IMR-90 (cell line): ENCODE data around the gene ACAA2. TPM values are rescaled to one million over a fixed set of nuclear protein-coding genes. Genes with fewer than 3 reads are reported as not detected.

Experiments
- ATAC-seq: fragments of 200-7000 bp; cut with Tn5 transposase; 2 replicates; pipeline ENCODE4 v1.9.1; 2020; ENCODE audit warnings: low read depth, mild to moderate bottlenecking, moderate library complexity
- BruUV-seq: library from RNA; stranded (reverse); fragments of 400-500 nt; replicated peaks from 2 replicates; lab custom pipeline; 2021; lab: Mats Ljungman, UMichigan
- CTCF ChIA-PET: fragments of 300-600 bp; formaldehyde crosslinking; extraction: SDS; loops from one replicate; lab custom pipeline; 2021; ENCODE audit warnings: antibody characterized with exemption; lab: Yijun Ruan, JAX
- POLR2A ChIA-PET: fragments of 300-600 bp; sonication (Branson Sonifier 250); formaldehyde crosslinking; loops from one replicate; lab custom pipeline; 2022; ENCODE audit warnings: antibody characterized with exemption; ENCODE audit not compliant: unreplicated experiment; lab: Charles Lee
- DNase-seq: peaks from one replicate; pipeline ENCODE4 v3.0.0; 2013
- H2AFZ ChIP-seq: replicated peaks from 2 replicates; pipeline ENCODE3; 2013; ENCODE audit warnings: low read length, mild to moderate bottlenecking; ENCODE audit not compliant: poor library complexity
- H2AK5ac ChIP-seq: 2 replicates; pipeline ENCODE4 v1.6.1; 2013; ENCODE audit warnings: low read depth, low read length, inconsistent platforms
- H2AK9ac ChIP-seq: replicated peaks from 2 replicates; pipeline ENCODE3; 2013; ENCODE audit warnings: mild to moderate bottlenecking, low read depth, low read length, moderate library complexity; ENCODE audit not compliant: poor library complexity
- H2BK120ac ChIP-seq: 2 replicates; pipeline ENCODE4 v1.6.1; 2013; ENCODE audit warnings: low read depth, low read length, inconsistent platforms
- H2BK15ac ChIP-seq: 3 replicates; pipeline ENCODE4 v1.6.1; 2013; ENCODE audit warnings: low read depth, low read length, inconsistent platforms
- H2BK20ac ChIP-seq: 2 replicates; pipeline ENCODE4 v1.6.1; 2013; ENCODE audit warnings: low read depth, mild to moderate bottlenecking, inconsistent platforms, low read length, moderate library complexity
- H2BK5ac ChIP-seq: 2 replicates; pipeline ENCODE4 v1.6.1; 2013; ENCODE audit warnings: mild to moderate bottlenecking, low read depth, low read length, inconsistent platforms; ENCODE audit not compliant: poor library complexity, severe bottlenecking
- H3K14ac ChIP-seq: replicated peaks from 2 replicates; pipeline ENCODE4 v1.6.1; 2013; ENCODE audit warnings: low read depth, low read length, inconsistent platforms
- H3K18ac ChIP-seq: 2 replicates; pipeline ENCODE4 v1.6.1; 2013; ENCODE audit warnings: low read depth, low read length, control low read depth
- H3K23ac ChIP-seq: 2 replicates; pipeline ENCODE4 v1.6.1; 2013; ENCODE audit warnings: low read depth, low read length, inconsistent platforms
- H3K27ac ChIP-seq: 2 replicates; pipeline ENCODE4 v1.5.1; 2013; ENCODE audit warnings: mild to moderate bottlenecking, control low read depth, low read length; ENCODE audit not compliant: insufficient read depth
- H3K27me3 ChIP-seq: 2 replicates; pipeline ENCODE4 v1.6.1; 2013; ENCODE audit warnings: low read length; ENCODE audit not compliant: control insufficient read depth, insufficient read depth
- H3K36me3 ChIP-seq: 2 replicates; pipeline ENCODE4 v1.6.1; 2013; ENCODE audit warnings: low read length, mixed read lengths; ENCODE audit not compliant: control insufficient read depth, insufficient read depth
- H3K4ac ChIP-seq: 2 replicates; pipeline ENCODE4 v1.6.1; 2013; ENCODE audit warnings: low read depth, low read length, inconsistent platforms
- H3K4me1 ChIP-seq: 2 replicates; pipeline ENCODE4 v1.6.1; 2013; ENCODE audit warnings: low read length, mixed read lengths; ENCODE audit not compliant: control insufficient read depth, insufficient read depth
- H3K4me2 ChIP-seq: 2 replicates; pipeline ENCODE4 v1.6.1; 2013; ENCODE audit warnings: low read depth, mild to moderate bottlenecking, control low read depth, low read length, moderate library complexity
- H3K4me3 ChIP-seq: 2 replicates; pipeline ENCODE4 v1.5.1; 2013; ENCODE audit warnings: low read depth, mild to moderate bottlenecking, control low read depth, low read length, moderate library complexity; ENCODE audit not compliant: insufficient read depth
- H3K56ac ChIP-seq: 2 replicates; pipeline ENCODE4 v1.6.1; 2013; ENCODE audit warnings: low read length, inconsistent platforms; ENCODE audit not compliant: insufficient read depth; ENCODE audit errors: extremely low read depth
- H3K79me1 ChIP-seq, 2 experiments: 2 replicates each; pipeline ENCODE4 v1.6.1; 2013; ENCODE audit warnings: low read length in 2 of 2, inconsistent platforms in 1 of 2, low read depth in 1 of 2
- H3K9ac ChIP-seq: 2 replicates; pipeline ENCODE4 v1.6.1; 2013; ENCODE audit warnings: low read depth, low read length, control low read depth
- H3K9me1 ChIP-seq: 2 replicates; pipeline ENCODE4 v1.6.1; 2013; ENCODE audit warnings: low read length, inconsistent platforms; ENCODE audit not compliant: insufficient read depth
- H3K9me3 ChIP-seq: 2 replicates; pipeline ENCODE4 v1.6.1; 2013; ENCODE audit warnings: low read length; ENCODE audit not compliant: control insufficient read depth, insufficient read depth
- H4K20me1 ChIP-seq: 2 replicates; pipeline ENCODE4 v1.6.1; 2013; ENCODE audit warnings: low read length, inconsistent platforms; ENCODE audit not compliant: insufficient read depth
- H4K5ac ChIP-seq: 2 replicates; pipeline ENCODE4 v1.6.1; 2013; ENCODE audit warnings: mild to moderate bottlenecking, low read depth, low read length, control low read depth
- H4K8ac ChIP-seq, 2 experiments: 2 replicates each; pipeline ENCODE4 v1.6.1; 2013; ENCODE audit warnings: low read depth in 2 of 2, low read length in 2 of 2, control low read depth in 1 of 2, inconsistent platforms in 1 of 2
- H4K91ac ChIP-seq: 2 replicates; pipeline ENCODE4 v1.6.1; 2013; ENCODE audit warnings: low read depth, low read length, inconsistent platforms; ENCODE audit not compliant: insufficient read depth
- BHLHE40 ChIP-seq: fragments of 150-350 bp; IDR thresholded peaks from 2 replicates; pipeline ENCODE4 v1.6.1; 2016; ENCODE audit warnings: mild to moderate bottlenecking, low read depth, low read length
- CTCF ChIP-seq: conservative IDR thresholded peaks from 2 replicates; pipeline ENCODE4 v1.5.1; 2012; ENCODE audit warnings: mild to moderate bottlenecking, low read depth, low read length, improper control_type of control experiment
- MAFK ChIP-seq: IDR thresholded peaks from 2 replicates; pipeline ENCODE4 v1.6.1; 2012; ENCODE audit warnings: low read depth, low read length, improper control_type of control experiment
- MAZ ChIP-seq: IDR thresholded peaks from 2 replicates; pipeline ENCODE4 v1.6.1; 2012; ENCODE audit warnings: low read depth, mild to moderate bottlenecking, low read length, improper control_type of control experiment, moderate library complexity, borderline replicate concordance
- RAD21 ChIP-seq: IDR thresholded peaks from 2 replicates; pipeline ENCODE4 v1.6.1; 2012; ENCODE audit warnings: low read length, improper control_type of control experiment
- RFX5 ChIP-seq: IDR thresholded peaks from 2 replicates; pipeline ENCODE4 v1.8.0; 2012; ENCODE audit warnings: low read depth, mild to moderate bottlenecking, low read length, moderate library complexity
- SMC3 ChIP-seq: fragments of 150-350 bp; IDR thresholded peaks from 2 replicates; pipeline ENCODE4 v1.6.1; 2016; ENCODE audit warnings: low read depth, mild to moderate bottlenecking, antibody characterized with exemption, low read length, moderate library complexity
- WGBS, 2 experiments: methylation state at CpG; one replicate each; pipeline versions ENCODE4 v1.1.5 to v1.1.7; 2013; ENCODE audit warnings: missing lambda C conversion rate in 2 of 2; ENCODE audit not compliant: insufficient read length in 1 of 2; ENCODE audit errors: extremely low coverage in 2 of 2; 5-methylcytosine and 5-hydroxymethylcytosine counted together
- dilution Hi-C: fragments of 300-500 bp; cut with HindIII; formaldehyde crosslinking; loops from one replicate; pipeline ENCODE4 v1.14.3; 2018; ENCODE audit warnings: low sequenced_read_pairs; ENCODE audit not compliant: unreplicated experiment
- in situ Hi-C: fragments of 300-500 bp; cut with MboI; formaldehyde crosslinking; loops from 3 replicates; pipeline ENCODE4 v1.14.3; 2019; ENCODE audit warnings: low sequenced_read_pairs, inconsistent platforms, mixed read lengths
- intact Hi-C: fragments of 100-400 bp; cut with micrococcal nuclease; formaldehyde crosslinking; loops from 2 replicates; pipeline ENCODE4 v1.10.0; 2022
- polyA plus RNA-seq, 3 experiments: library from polyadenylated mRNA; depleted of rRNA; stranded (reverse); fragments of >200 nt; gene quantifications; 2 replicates each; pipeline ENCODE4 v1.2.3, GENCODE V29; 2012; ENCODE audit warnings: low replicate concordance in 1 of 3
- total RNA-seq: library from RNA; depleted of rRNA; stranded (reverse); fragments of >200 nt; gene quantifications from 2 replicates; pipeline ENCODE4 v1.2.3, GENCODE V29; 2012

ACAA2 gene
- total and polyA plus RNA-seq, 2 of the 4 experiments (the other 2 are of a cell fraction) = 24.4 to 61.5 TPM

DNA sequence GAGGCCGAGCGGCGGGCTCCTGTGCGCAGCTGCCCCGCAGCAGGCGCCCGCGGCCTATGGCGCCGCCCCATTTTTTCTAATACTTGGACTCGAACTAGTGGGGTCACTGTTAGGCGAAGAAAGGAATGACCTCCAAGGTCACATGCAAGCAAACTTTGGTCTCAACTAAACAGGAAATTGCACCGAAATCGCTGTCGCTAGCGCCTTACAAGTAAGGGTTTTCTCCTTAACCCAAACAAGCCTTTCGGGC lies 339 bp downstream of the ACAA2 start:
- WGBS, 2 experiments = 0% methylated on average over 1 of the region's 17 CpGs; no CpG with 5 or more reads in 1 of the 2 experiments
- CTCF ChIA-PET = no interaction called here
- ATAC-seq = peak; percentile 30

More for the DNA sequence above, 339 bp downstream of the ACAA2 start:
- H3K27me3 ChIP-seq = no peaks in the 10 kb centered on the region
- H3K9ac ChIP-seq = peak overlapping the region; percentile 82
- intact Hi-C loops (loop anchor here (2.0 kb wide), 2 partner anchors 22 to 46 kb away; no protein-coding TSS in a partner anchor), in situ Hi-C loops (no loop called here), dilution Hi-C loops (no loop called here)
- BruUV-seq = TSS peak; percentile 51
- DNase-seq = peak; percentile 28
- TF ChIP-seq SMC3 (no peak), BHLHE40 (no peak), RAD21 (no peak), CTCF (no peak), MAZ (no peak), RFX5 (no peak), MAFK (no peak)
- H3K9me1 ChIP-seq = no peaks in the 10 kb centered on the region
- POLR2A ChIA-PET = no interaction called here
- H2AFZ ChIP-seq = peak overlapping the region; percentile 96
- H2AK5ac ChIP-seq = peak overlapping the region; percentile 46; the same call in 1 of the 2 replicates
- peak overlapping the region; percentile 96 for H4K91ac ChIP-seq
- peak overlapping the region; percentile 90 for H2BK15ac ChIP-seq
- H3K23ac ChIP-seq = peak overlapping the region; percentile 99
- peak overlapping the region; percentile 64; the same call in 1 of the 2 replicates for H2BK20ac ChIP-seq
- H3K79me1 ChIP-seq = peaks cover 22 to 38% of the 10 kb centered on the region in 2 experiments
- peak overlapping the region; percentile 37 for H2AK9ac ChIP-seq
- peak overlapping the region; percentile 94 for H3K14ac ChIP-seq
- peaks cover 10% of the 10 kb centered on the region for H3K4me1 ChIP-seq
- no peaks in the 10 kb centered on the region for H4K20me1 ChIP-seq
- peak overlapping the region; percentile 74 for H3K18ac ChIP-seq
- H3K9me3 ChIP-seq = no peaks in the 10 kb centered on the region
- peak overlapping the region; percentile 92 for H2BK120ac ChIP-seq
- peak overlapping the region; percentile 97 for H3K56ac ChIP-seq
- peak overlapping the region; percentile 94 for H3K27ac ChIP-seq
- peak overlapping the region; percentile 81 to 99 for H4K8ac ChIP-seq
- H3K4ac ChIP-seq = peak overlapping the region; percentile 87
- peak overlapping the region; percentile 78 for H2BK5ac ChIP-seq
- H3K4me3 ChIP-seq = peak overlapping the region; percentile 69
- H4K5ac ChIP-seq = peak overlapping the region; percentile 85
- no peaks in the 10 kb centered on the region for H3K36me3 ChIP-seq
- H3K4me2 ChIP-seq = peak overlapping the region; percentile 91
